ENCODE results near the gene MINDY4.

Gene MINDY4

GRCh38 chr7:30880941-30881340, 109.7 kb downstream of the MINDY4 start (continued):
- TF ChIP-seq CTCF (tag by site-specific recombination; IDR thresholded peaks at IDR 0.05) (no peak), ZBTB20 (tag by site-specific recombination; IDR thresholded peaks at IDR 0.05) (no peak), ZNF837 (tag by site-specific recombination; IDR thresholded peaks at IDR 0.05) (no peak), SCRT2 (tag by site-specific recombination; IDR thresholded peaks at IDR 0.05) (no peak)

GRCh38 chr7:30881448-30881847, 110.2 kb downstream of the MINDY4 start:
- Histone ChIP-seq H3K4me3 (ENCODE audit: low read depth, low read length) (no peak overlapping the region), H3K36me3 (ENCODE audit: control insufficient read depth in 2 of 2, insufficient read depth in 1 of 2, low read length in 2 of 2) (no peaks in the 10 kb centered on the region), H3K27ac (ENCODE audit: extremely low read depth, low read depth, low read length) (no peak overlapping the region), H3K4me1 (ENCODE audit: control insufficient read depth, insufficient read depth, low read length) (no peaks in the 10 kb centered on the region), H3K9me3 (ENCODE audit: control insufficient read depth, insufficient read depth, low read depth, low read length) (no peaks in the 10 kb centered on the region)
- ChIA-PET POLR2A (no interaction called here), CTCF (interaction anchor here (0.5 kb wide), 1 partner anchor 90 kb away, joined by 4 read pairs; no protein-coding TSS in a partner anchor)
- TF ChIP-seq ZNF843 (tag by site-specific recombination; IDR thresholded peaks at IDR 0.05) (no peak), SCRT1 (tag by site-specific recombination; IDR thresholded peaks at IDR 0.05; ENCODE audit: borderline replicate concordance) (no peak), ZNF600 (tag by site-specific recombination; IDR thresholded peaks at IDR 0.05) (no peak), SP7 (tag by site-specific recombination; IDR thresholded peaks at IDR 0.05) (no peak), ZBTB17 (tag by site-specific recombination; IDR thresholded peaks at IDR 0.05) (no peak), ZNF2 (tag by site-specific recombination; IDR thresholded peaks at IDR 0.05) (no peak), AEBP2 (tag by site-specific recombination; IDR thresholded peaks at IDR 0.05; ENCODE audit: borderline replicate concordance) (no peak), ZNF274 (IDR thresholded peaks at IDR 0.05; ENCODE audit: low read length) (no peak), ZNF274 (tag by site-specific recombination; IDR thresholded peaks at IDR 0.05; ENCODE audit: borderline replicate concordance) (no peak), ZNF223 (tag by site-specific recombination; IDR thresholded peaks at IDR 0.05) (no peak), KLF1 (tag by site-specific recombination; IDR thresholded peaks at IDR 0.05) (no peak), SALL2 (tag by site-specific recombination; IDR thresholded peaks at IDR 0.05; ENCODE audit: borderline replicate concordance) (no peak), ZNF707 (tag by site-specific recombination; IDR thresholded peaks at IDR 0.05) (no peak), ZNF529 (tag by site-specific recombination; IDR thresholded peaks at IDR 0.05; ENCODE audit: insufficient replicate concordance) (no peak)
- TF ChIP-seq, protein P1, sequence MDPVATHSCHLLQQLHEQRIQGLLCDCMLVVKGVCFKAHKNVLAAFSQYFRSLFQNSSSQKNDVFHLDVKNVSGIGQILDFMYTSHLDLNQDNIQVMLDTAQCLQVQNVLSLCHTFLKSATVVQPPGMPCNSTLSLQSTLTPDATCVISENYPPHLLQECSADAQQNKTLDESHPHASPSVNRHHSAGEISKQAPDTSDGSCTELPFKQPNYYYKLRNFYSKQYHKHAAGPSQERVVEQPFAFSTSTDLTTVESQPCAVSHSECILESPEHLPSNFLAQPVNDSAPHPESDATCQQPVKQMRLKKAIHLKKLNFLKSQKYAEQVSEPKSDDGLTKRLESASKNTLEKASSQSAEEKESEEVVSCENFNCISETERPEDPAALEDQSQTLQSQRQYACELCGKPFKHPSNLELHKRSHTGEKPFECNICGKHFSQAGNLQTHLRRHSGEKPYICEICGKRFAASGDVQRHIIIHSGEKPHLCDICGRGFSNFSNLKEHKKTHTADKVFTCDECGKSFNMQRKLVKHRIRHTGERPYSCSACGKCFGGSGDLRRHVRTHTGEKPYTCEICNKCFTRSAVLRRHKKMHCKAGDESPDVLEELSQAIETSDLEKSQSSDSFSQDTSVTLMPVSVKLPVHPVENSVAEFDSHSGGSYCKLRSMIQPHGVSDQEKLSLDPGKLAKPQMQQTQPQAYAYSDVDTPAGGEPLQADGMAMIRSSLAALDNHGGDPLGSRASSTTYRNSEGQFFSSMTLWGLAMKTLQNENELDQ (tag by site-specific recombination; IDR thresholded peaks at IDR 0.05; ENCODE audit: low read depth): no peak
- TF ChIP-seq, protein P2, sequence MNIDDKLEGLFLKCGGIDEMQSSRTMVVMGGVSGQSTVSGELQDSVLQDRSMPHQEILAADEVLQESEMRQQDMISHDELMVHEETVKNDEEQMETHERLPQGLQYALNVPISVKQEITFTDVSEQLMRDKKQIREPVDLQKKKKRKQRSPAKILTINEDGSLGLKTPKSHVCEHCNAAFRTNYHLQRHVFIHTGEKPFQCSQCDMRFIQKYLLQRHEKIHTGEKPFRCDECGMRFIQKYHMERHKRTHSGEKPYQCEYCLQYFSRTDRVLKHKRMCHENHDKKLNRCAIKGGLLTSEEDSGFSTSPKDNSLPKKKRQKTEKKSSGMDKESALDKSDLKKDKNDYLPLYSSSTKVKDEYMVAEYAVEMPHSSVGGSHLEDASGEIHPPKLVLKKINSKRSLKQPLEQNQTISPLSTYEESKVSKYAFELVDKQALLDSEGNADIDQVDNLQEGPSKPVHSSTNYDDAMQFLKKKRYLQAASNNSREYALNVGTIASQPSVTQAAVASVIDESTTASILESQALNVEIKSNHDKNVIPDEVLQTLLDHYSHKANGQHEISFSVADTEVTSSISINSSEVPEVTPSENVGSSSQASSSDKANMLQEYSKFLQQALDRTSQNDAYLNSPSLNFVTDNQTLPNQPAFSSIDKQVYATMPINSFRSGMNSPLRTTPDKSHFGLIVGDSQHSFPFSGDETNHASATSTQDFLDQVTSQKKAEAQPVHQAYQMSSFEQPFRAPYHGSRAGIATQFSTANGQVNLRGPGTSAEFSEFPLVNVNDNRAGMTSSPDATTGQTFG (tag by site-specific recombination; IDR thresholded peaks at IDR 0.05; ENCODE audit: borderline replicate concordance): no peak
- TF ChIP-seq, protein P3, sequence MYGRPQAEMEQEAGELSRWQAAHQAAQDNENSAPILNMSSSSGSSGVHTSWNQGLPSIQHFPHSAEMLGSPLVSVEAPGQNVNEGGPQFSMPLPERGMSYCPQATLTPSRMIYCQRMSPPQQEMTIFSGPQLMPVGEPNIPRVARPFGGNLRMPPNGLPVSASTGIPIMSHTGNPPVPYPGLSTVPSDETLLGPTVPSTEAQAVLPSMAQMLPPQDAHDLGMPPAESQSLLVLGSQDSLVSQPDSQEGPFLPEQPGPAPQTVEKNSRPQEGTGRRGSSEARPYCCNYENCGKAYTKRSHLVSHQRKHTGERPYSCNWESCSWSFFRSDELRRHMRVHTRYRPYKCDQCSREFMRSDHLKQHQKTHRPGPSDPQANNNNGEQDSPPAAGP (tag by site-specific recombination; IDR thresholded peaks at IDR 0.05): no peak
- TF ChIP-seq, protein P4, sequence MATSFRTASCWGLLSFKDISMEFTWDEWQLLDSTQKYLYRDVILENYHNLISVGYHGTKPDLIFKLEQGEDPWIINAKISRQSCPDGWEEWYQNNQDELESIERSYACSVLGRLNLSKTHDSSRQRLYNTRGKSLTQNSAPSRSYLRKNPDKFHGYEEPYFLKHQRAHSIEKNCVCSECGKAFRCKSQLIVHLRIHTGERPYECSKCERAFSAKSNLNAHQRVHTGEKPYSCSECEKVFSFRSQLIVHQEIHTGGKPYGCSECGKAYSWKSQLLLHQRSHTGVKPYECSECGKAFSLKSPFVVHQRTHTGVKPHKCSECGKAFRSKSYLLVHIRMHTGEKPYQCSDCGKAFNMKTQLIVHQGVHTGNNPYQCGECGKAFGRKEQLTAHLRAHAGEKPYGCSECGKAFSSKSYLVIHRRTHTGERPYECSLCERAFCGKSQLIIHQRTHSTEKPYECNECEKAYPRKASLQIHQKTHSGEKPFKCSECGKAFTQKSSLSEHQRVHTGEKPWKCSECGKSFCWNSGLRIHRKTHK (tag by site-specific recombination; IDR thresholded peaks at IDR 0.05): no peak
- TF ChIP-seq, protein P5, sequence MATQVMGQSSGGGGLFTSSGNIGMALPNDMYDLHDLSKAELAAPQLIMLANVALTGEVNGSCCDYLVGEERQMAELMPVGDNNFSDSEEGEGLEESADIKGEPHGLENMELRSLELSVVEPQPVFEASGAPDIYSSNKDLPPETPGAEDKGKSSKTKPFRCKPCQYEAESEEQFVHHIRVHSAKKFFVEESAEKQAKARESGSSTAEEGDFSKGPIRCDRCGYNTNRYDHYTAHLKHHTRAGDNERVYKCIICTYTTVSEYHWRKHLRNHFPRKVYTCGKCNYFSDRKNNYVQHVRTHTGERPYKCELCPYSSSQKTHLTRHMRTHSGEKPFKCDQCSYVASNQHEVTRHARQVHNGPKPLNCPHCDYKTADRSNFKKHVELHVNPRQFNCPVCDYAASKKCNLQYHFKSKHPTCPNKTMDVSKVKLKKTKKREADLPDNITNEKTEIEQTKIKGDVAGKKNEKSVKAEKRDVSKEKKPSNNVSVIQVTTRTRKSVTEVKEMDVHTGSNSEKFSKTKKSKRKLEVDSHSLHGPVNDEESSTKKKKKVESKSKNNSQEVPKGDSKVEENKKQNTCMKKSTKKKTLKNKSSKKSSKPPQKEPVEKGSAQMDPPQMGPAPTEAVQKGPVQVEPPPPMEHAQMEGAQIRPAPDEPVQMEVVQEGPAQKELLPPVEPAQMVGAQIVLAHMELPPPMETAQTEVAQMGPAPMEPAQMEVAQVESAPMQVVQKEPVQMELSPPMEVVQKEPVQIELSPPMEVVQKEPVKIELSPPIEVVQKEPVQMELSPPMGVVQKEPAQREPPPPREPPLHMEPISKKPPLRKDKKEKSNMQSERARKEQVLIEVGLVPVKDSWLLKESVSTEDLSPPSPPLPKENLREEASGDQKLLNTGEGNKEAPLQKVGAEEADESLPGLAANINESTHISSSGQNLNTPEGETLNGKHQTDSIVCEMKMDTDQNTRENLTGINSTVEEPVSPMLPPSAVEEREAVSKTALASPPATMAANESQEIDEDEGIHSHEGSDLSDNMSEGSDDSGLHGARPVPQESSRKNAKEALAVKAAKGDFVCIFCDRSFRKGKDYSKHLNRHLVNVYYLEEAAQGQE (tag by site-specific recombination; IDR thresholded peaks at IDR 0.05): no peak
